H1 (cell line): ENCODE data around the gene ACBD6. TPM values are rescaled to one million over a fixed set of nuclear protein-coding genes. Genes with fewer than 3 reads are reported as not detected.

Experiments used
- MAFK ChIP-seq: IDR thresholded peaks from 2 replicates; pipeline ENCODE4 v1.6.1; 2012; ENCODE audit warnings: low read depth, mild to moderate bottlenecking, improper control_type of control experiment, low read length
- polyA plus RNA-seq, 7 experiments: library from polyadenylated mRNA; depleted of rRNA in 3 of 7; stranded (reverse) in 5 of 7; unstranded in 2 of 7; fragments of >200 nt in 5 of 7; fragments of 200-250 nt in 2 of 7; gene quantifications; 1 replicate in 5 of 7; 2 replicates in 1 of 7; 4 replicates in 1 of 7; pipeline versions ENCODE4 v1.2.1 to v1.2.3, GENCODE V29; 2011 to 2013; ENCODE audit warnings: missing spikeins in 2 of 7, mixed read lengths in 2 of 7
- total RNA-seq: library from RNA; stranded (reverse); fragmentation: NEBNext Ultra II Directional; extraction: Animal tissue kit (Norgen Biotek cat#: 25700); gene quantifications from 2 replicates; pipeline ENCODE4 v1.2.1, GENCODE V29; 2021

The ACBD6 gene
- total and polyA plus RNA-seq, 2 of the 8 experiments (the other 6 are each of a cell fraction or from before 2014, with no cell fraction given) = 52.0 to 67.7 TPM

GRCh38 chr1:180267211-180267561 is 235.2 kb downstream of the ACBD6 start (continued):
- no peak for TF ChIP-seq MAFK
- TF ChIP-seq, all 59 proteins: peak for 0
